ENCODE data around the gene MGAT4B. TPM values are rescaled to one million over a fixed set of nuclear protein-coding genes. Genes with fewer than 3 reads are reported as not detected.
A peak's percentile ranks its signal among the peaks of the same experiment; 100 is the strongest.

The MGAT4B gene
- total RNA-seq, 8 experiments from 2014 or later, result 37.5 to 115 (median 64.5) TPM

GRCh38 chr5:179833709-179834070, 27.0 kb upstream of the MGAT4B start:
- H3K27ac ChIP-seq, result no peak overlapping the region
- ATAC-seq (replicated peaks in 6 of 8), result no peak
- no peaks in the 10 kb centered on the region for H3K4me1 ChIP-seq (replicated peaks in 1 of 2)
- in situ Hi-C loops (cut with MboI; ENCODE audit: low pct_unique_long_range_greater_than_20kb in 2 of 9, low sequenced_read_pairs in 9 of 9, unreplicated experiment in 9 of 9), result no loop called here
- no peak overlapping the region for H3K4me3 ChIP-seq
- 80 to 100% (median 100%) methylated on average over 1 to 2 of the region's 3 CpGs; no CpG with 5 or more reads in 3 of the 10 experiments for WGBS, 10 experiments

- H3K4me1 ChIP-seq (replicated peaks in 1 of 2), result no peaks in the 10 kb centered on the region
- no peak overlapping the region for H3K4me3 ChIP-seq
- H3K27ac ChIP-seq, result no peak overlapping the region
- in situ Hi-C loops (cut with MboI; ENCODE audit: low pct_unique_long_range_greater_than_20kb in 2 of 9, low sequenced_read_pairs in 9 of 9, unreplicated experiment in 9 of 9), result no loop called here
- 94 to 100% (median 99%) methylated on average over 2 to 11 of the region's 23 CpGs; no CpG with 5 or more reads in 6 of the 10 experiments for WGBS, 10 experiments
- ATAC-seq (replicated peaks in 6 of 8), result peak in 1 of 8 experiments; percentile 3
Measured at GRCh38 chr5:179833056-179833708, 26.5 kb upstream of the MGAT4B start.

- Histone ChIP-seq H3K4me3 (no peak overlapping the region), H3K27ac (no peak overlapping the region), H3K4me1 (replicated peaks in 1 of 2) (no peaks in the 10 kb centered on the region)
- in situ Hi-C loops (cut with MboI; ENCODE audit: low pct_unique_long_range_greater_than_20kb in 2 of 9, low sequenced_read_pairs in 9 of 9, unreplicated experiment in 9 of 9), result no loop called here
- WGBS, 10 experiments, result 77 to 97% (median 90%) methylated on average over 2 to 16 of the region's 20 CpGs; no CpG with 5 or more reads in 5 of the 10 experiments
- peak in 3 of 8 experiments; percentile 7 to 11 (median 11) for ATAC-seq (replicated peaks in 6 of 8)
Measured at GRCh38 chr5:179832039-179832745, 25.5 kb upstream of the MGAT4B start.

GRCh38 chr5:179830818-179831468, 24.3 kb upstream of the MGAT4B start:
- 67 to 100% (median 98%) methylated on average over 1 to 6 of the region's 7 CpGs; no CpG with 5 or more reads in 5 of the 10 experiments for WGBS, 10 experiments
- in situ Hi-C loops (cut with MboI; ENCODE audit: low pct_unique_long_range_greater_than_20kb in 2 of 9, low sequenced_read_pairs in 9 of 9, unreplicated experiment in 9 of 9), result no loop called here
- ATAC-seq (replicated peaks in 6 of 8), result no peak
- no peak overlapping the region for H3K4me3 ChIP-seq
- H3K4me1 ChIP-seq (replicated peaks in 1 of 2), result no peaks in the 10 kb centered on the region
- H3K27ac ChIP-seq, result no peak overlapping the region

- 80 to 100% (median 92%) methylated on average over 1 to 6 of the region's 7 CpGs; no CpG with 5 or more reads in 1 of the 10 experiments for WGBS, 10 experiments
- in situ Hi-C loops (cut with MboI; ENCODE audit: low pct_unique_long_range_greater_than_20kb in 2 of 9, low sequenced_read_pairs in 9 of 9, unreplicated experiment in 9 of 9), result no loop called here
- Histone ChIP-seq H3K27ac (no peak overlapping the region), H3K4me1 (replicated peaks in 1 of 2) (no peaks in the 10 kb centered on the region), H3K4me3 (no peak overlapping the region)
- no peak for ATAC-seq (replicated peaks in 6 of 8)
Measured at GRCh38 chr5:179829732-179830435, 23.2 kb upstream of the MGAT4B start.

- in situ Hi-C loops (cut with MboI; ENCODE audit: low pct_unique_long_range_greater_than_20kb in 2 of 9, low sequenced_read_pairs in 9 of 9, unreplicated experiment in 9 of 9), result no loop called here
- Histone ChIP-seq H3K27ac (no peak overlapping the region), H3K4me3 (no peak overlapping the region), H3K4me1 (replicated peaks in 1 of 2) (no peaks in the 10 kb centered on the region)
- no peak for ATAC-seq (replicated peaks in 6 of 8)
- WGBS, 10 experiments, result 33 to 100% (median 79%) methylated on average over 1 of the region's 3 CpGs; no CpG with 5 or more reads in 6 of the 10 experiments
Measured at GRCh38 chr5:179828756-179829421, 22.2 kb upstream of the MGAT4B start.

- Histone ChIP-seq H3K4me3 (no peak overlapping the region), H3K4me1 (replicated peaks in 1 of 2) (peaks cover 0 to under 1% of the 10 kb centered on the region in 2 donors), H3K27ac (no peak overlapping the region)
- ATAC-seq (replicated peaks in 6 of 8), result peak in 2 of 8 experiments; percentile 11 to 16
- WGBS, 10 experiments, result 69 to 90% (median 78%) methylated on average over 2 to 9 of the region's 9 CpGs; no CpG with 5 or more reads in 5 of the 10 experiments
- in situ Hi-C loops (cut with MboI; ENCODE audit: low pct_unique_long_range_greater_than_20kb in 2 of 9, low sequenced_read_pairs in 9 of 9, unreplicated experiment in 9 of 9), result no loop called here
Measured at GRCh38 chr5:179827680-179828079, 21.0 kb upstream of the MGAT4B start.

GRCh38 chr5:179825655-179826182, 19.1 kb upstream of the MGAT4B start:
- H3K4me3 ChIP-seq, result no peak overlapping the region
- H3K27ac ChIP-seq, result no peak overlapping the region
- in situ Hi-C loops (cut with MboI; ENCODE audit: low pct_unique_long_range_greater_than_20kb in 2 of 9, low sequenced_read_pairs in 9 of 9, unreplicated experiment in 9 of 9), result no loop called here
- peak in 2 of 8 experiments; percentile 1 to 10 for ATAC-seq (replicated peaks in 6 of 8)
- 74 to 88% methylated on average over 6 to 7 of the region's 13 CpGs; no CpG with 5 or more reads in 8 of the 10 experiments for WGBS, 10 experiments
- H3K4me1 ChIP-seq (replicated peaks in 1 of 2), result peaks cover 7% of the 10 kb centered on the region in 2 donors

GRCh38 chr5:179824745-179825112, 18.1 kb upstream of the MGAT4B start:
- peaks cover 15% of the 10 kb centered on the region in 2 donors for H3K4me1 ChIP-seq (replicated peaks in 1 of 2)
- H3K27ac ChIP-seq, result no peak overlapping the region
- 100% methylated on average over 1 to 2 of the region's 3 CpGs; no CpG with 5 or more reads in 6 of the 10 experiments for WGBS, 10 experiments
- no peak for ATAC-seq (replicated peaks in 6 of 8)
- H3K4me3 ChIP-seq, result no peak overlapping the region
- in situ Hi-C loops (cut with MboI; ENCODE audit: low pct_unique_long_range_greater_than_20kb in 2 of 9, low sequenced_read_pairs in 9 of 9, unreplicated experiment in 9 of 9), result no loop called here

GRCh38 chr5:179823937-179824744, 17.5 kb upstream of the MGAT4B start:
- 40 to 100% (median 85%) methylated on average over 1 of the region's 22 CpGs; no CpG with 5 or more reads in 4 of the 10 experiments for WGBS, 10 experiments
- H3K27ac ChIP-seq, result no peak overlapping the region
- no peak for ATAC-seq (replicated peaks in 6 of 8)
- in situ Hi-C loops (cut with MboI; ENCODE audit: low pct_unique_long_range_greater_than_20kb in 2 of 9, low sequenced_read_pairs in 9 of 9, unreplicated experiment in 9 of 9), result no loop called here
- H3K4me1 ChIP-seq (replicated peaks in 1 of 2), result peaks cover 20 to 21% of the 10 kb centered on the region in 2 donors
- no peak overlapping the region for H3K4me3 ChIP-seq

GRCh38 chr5:179822444-179822990, 15.9 kb upstream of the MGAT4B start:
- peak overlapping the region; percentile 77 to 92 (median 89) for H3K4me3 ChIP-seq
- H3K27ac ChIP-seq, result no peak overlapping the region
- 23 to 75% (median 67%) methylated on average over 3 to 6 of the region's 8 CpGs; no CpG with 5 or more reads in 6 of the 10 experiments for WGBS, 10 experiments
- peaks cover 29 to 30% of the 10 kb centered on the region in 2 donors for H3K4me1 ChIP-seq (replicated peaks in 1 of 2)
- no peak for ATAC-seq (replicated peaks in 6 of 8)
- in situ Hi-C loops (cut with MboI; ENCODE audit: low pct_unique_long_range_greater_than_20kb in 2 of 9, low sequenced_read_pairs in 9 of 9, unreplicated experiment in 9 of 9), result no loop called here
